Glutamatergic neuron (in vitro differentiated cells): Measurements from ENCODE around the gene CR2. TPM values are rescaled to one million over a fixed set of nuclear protein-coding genes. Genes with fewer than 3 reads are reported as not detected.
"Not testable (repeated sequence)": the region's sequence is repeated elsewhere in the genome, so short reads cannot be mapped to it uniquely, and the experiment has no call there.

ENCODE experiments used
- DNase-seq: peaks from one replicate; pipeline ENCODE4 v3.0.0; 2022
- H3K27ac Mint-ChIP-seq: one replicate; pipeline ENCODE4 v1.8.0; 2020; ENCODE audit warnings: mild to moderate bottlenecking, mixed read lengths, inconsistent platforms; ENCODE audit not compliant: unreplicated experiment
- H3K27me3 Mint-ChIP-seq: one replicate; pipeline ENCODE4 v1.8.0; 2020; ENCODE audit warnings: mild to moderate bottlenecking, moderate library complexity, mixed read lengths, inconsistent platforms; ENCODE audit not compliant: unreplicated experiment
- H3K36me3 Mint-ChIP-seq: one replicate; pipeline ENCODE4 v1.8.0; 2020; ENCODE audit warnings: mild to moderate bottlenecking, mixed read lengths, inconsistent platforms; ENCODE audit not compliant: unreplicated experiment
- H3K4me1 Mint-ChIP-seq: one replicate; pipeline ENCODE4 v1.8.0; 2020; ENCODE audit warnings: mild to moderate bottlenecking, low read depth, mixed read lengths, inconsistent platforms; ENCODE audit not compliant: unreplicated experiment
- H3K4me3 Mint-ChIP-seq: one replicate; pipeline ENCODE4 v1.8.0; 2020; ENCODE audit warnings: mild to moderate bottlenecking, mixed read lengths, inconsistent platforms; ENCODE audit not compliant: unreplicated experiment
- H3K9me3 Mint-ChIP-seq: one replicate; pipeline ENCODE4 v1.8.0; 2020; ENCODE audit warnings: mild to moderate bottlenecking, moderate library complexity, mixed read lengths, inconsistent platforms; ENCODE audit not compliant: unreplicated experiment
- total RNA-seq: library from RNA; stranded (reverse); fragmentation: NEBNext Ultra II Directional; extraction: Animal tissue kit (Norgen Biotek cat#: 25700); gene quantifications from one replicate; pipeline ENCODE4 v1.2.1, GENCODE V29; 2021; ENCODE audit not compliant: unreplicated experiment
- TF ChIP-seq, protein P1 (sequence below): fragments of 200-600 bp; sonication (generic); IDR thresholded peaks from one replicate; pipeline ENCODE4 v1.5.0; 2021; ENCODE audit not compliant: partially characterized antibody, unreplicated experiment

CR2 gene
- total RNA-seq, 1 donor from 2014 or later = not detected

- H3K36me3 Mint-ChIP-seq = no peaks in the 10 kb centered on the region
- no peaks in the 10 kb centered on the region for H3K27me3 Mint-ChIP-seq
- TF ChIP-seq, protein P1, sequence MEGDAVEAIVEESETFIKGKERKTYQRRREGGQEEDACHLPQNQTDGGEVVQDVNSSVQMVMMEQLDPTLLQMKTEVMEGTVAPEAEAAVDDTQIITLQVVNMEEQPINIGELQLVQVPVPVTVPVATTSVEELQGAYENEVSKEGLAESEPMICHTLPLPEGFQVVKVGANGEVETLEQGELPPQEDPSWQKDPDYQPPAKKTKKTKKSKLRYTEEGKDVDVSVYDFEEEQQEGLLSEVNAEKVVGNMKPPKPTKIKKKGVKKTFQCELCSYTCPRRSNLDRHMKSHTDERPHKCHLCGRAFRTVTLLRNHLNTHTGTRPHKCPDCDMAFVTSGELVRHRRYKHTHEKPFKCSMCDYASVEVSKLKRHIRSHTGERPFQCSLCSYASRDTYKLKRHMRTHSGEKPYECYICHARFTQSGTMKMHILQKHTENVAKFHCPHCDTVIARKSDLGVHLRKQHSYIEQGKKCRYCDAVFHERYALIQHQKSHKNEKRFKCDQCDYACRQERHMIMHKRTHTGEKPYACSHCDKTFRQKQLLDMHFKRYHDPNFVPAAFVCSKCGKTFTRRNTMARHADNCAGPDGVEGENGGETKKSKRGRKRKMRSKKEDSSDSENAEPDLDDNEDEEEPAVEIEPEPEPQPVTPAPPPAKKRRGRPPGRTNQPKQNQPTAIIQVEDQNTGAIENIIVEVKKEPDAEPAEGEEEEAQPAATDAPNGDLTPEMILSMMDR = no peak
- no peak overlapping the region for H3K4me3 Mint-ChIP-seq
- no peak for DNase-seq
- no peaks in the 10 kb centered on the region for H3K9me3 Mint-ChIP-seq
- no peaks in the 10 kb centered on the region for H3K4me1 Mint-ChIP-seq
- no peak overlapping the region for H3K27ac Mint-ChIP-seq
These were observed 20.1 kb downstream of the CR2 start for GRCh38 chr1:207474210-207474609.

DNA sequence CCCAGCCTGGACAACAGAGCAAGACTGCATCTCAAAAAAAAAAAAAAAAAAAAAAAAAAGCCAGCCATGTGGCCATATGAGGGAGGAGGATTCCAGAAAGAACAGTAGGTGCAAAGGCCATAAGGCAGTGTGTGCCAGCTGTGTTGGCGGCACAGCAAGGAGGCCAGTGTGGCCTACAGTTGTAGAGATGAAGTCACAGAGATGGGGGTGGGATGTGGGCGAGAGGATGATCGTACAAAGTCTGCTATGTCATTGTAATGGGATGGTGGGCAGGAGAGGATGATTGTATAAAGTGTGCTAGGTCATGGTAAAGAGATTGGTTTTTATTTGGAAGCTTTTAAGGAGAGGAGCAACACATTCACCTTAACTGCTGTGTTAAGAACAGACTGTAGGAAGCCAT is 32.1 kb downstream of the CR2 start:
- Mint-ChIP-seq H3K4me1 (no peaks in the 10 kb centered on the region), H3K9me3 (no peaks in the 10 kb centered on the region), H3K27ac (no peak overlapping the region), H3K36me3 (no peaks in the 10 kb centered on the region), H3K4me3 (no peak overlapping the region), H3K27me3 (peaks cover 5% of the 10 kb centered on the region)
- DNase-seq = no peak
- TF ChIP-seq, protein P1 = no peak

- peaks cover 5% of the 10 kb centered on the region for H3K27me3 Mint-ChIP-seq
- DNase-seq = no peak
- no peaks in the 10 kb centered on the region for H3K4me1 Mint-ChIP-seq
- no peaks in the 10 kb centered on the region for H3K9me3 Mint-ChIP-seq
- H3K4me3 Mint-ChIP-seq = no peak overlapping the region
- H3K27ac Mint-ChIP-seq = no peak overlapping the region
- TF ChIP-seq, protein P1 = no peak
- no peaks in the 10 kb centered on the region for H3K36me3 Mint-ChIP-seq
These were observed 33.5 kb downstream of the CR2 start for GRCh38 chr1:207487636-207488035.

GRCh38 chr1:207493212-207493611 is 39.1 kb downstream of the CR2 start:
- H3K9me3 Mint-ChIP-seq = no peaks in the 10 kb centered on the region
- no peak overlapping the region for H3K27ac Mint-ChIP-seq

DNA sequence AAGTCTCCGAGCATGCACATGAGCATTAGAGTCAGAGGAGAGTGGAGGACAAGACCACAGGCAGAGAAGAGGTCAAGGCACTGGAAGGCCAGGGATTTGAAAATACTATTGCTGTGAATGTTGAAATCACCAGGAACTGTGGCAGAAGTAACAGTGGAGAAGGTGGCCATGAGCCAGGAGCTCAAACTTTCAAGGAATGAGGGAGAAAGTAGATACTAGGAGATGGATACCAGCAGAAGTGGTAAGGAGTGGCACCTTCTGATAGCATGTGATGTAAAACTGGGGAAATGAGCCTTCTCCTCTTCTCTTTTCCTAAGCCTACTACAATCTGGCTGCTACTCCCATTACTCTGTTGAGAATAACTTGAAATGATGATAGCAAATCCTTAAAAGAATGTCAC is 40.0 kb downstream of the CR2 start:
- Mint-ChIP-seq H3K4me3 (no peak overlapping the region), H3K4me1 (peaks cover 3% of the 10 kb centered on the region), H3K27me3 (peaks cover 4% of the 10 kb centered on the region), H3K9me3 (no peaks in the 10 kb centered on the region), H3K36me3 (no peaks in the 10 kb centered on the region), H3K27ac (no peak overlapping the region)
- DNase-seq = no peak
- TF ChIP-seq, protein P1 = no peak

More at GRCh38 chr1:207493212-207493611, 39.1 kb downstream of the CR2 start:
- TF ChIP-seq, protein P1 = no peak
- DNase-seq = no peak
- Mint-ChIP-seq H3K27me3 (peaks cover 4% of the 10 kb centered on the region), H3K4me3 (no peak overlapping the region), H3K4me1 (peaks cover 3% of the 10 kb centered on the region), H3K36me3 (no peaks in the 10 kb centered on the region)

GRCh38 chr1:207495281-207495680 is 41.2 kb downstream of the CR2 start:
- DNase-seq, H3K27ac Mint-ChIP-seq, H3K9me3 Mint-ChIP-seq, H3K4me3 Mint-ChIP-seq, H3K4me1 Mint-ChIP-seq, H3K36me3 Mint-ChIP-seq, H3K27me3 Mint-ChIP-seq: not testable (repeated sequence)
